ENCODE results near the gene FTO.

GRCh38 chr16:53848277-53848942, 144.5 kb downstream of the FTO start:
- no peak for TF ChIP-seq CTCF (conservative IDR thresholded peaks at IDR 0.05)
- no peak for TF ChIP-seq ZFX (IDR thresholded peaks at IDR 0.05)
